Gastroesophageal sphincter (tissue), 3 donors: ENCODE measurements around the gene RGS5.

ENCODE experiments used
- CTCF ChIP-seq, 4 experiments: fragments of 200-600 bp in 2 of 4; fragments of 450-650 bp in 2 of 4; sonication (generic) in 1 of 4; IDR thresholded peaks; one replicate each; pipeline ENCODE4 v1.5.1; 2017 to 2019; ENCODE audit warnings: antibody characterized with exemption in 4 of 4, mild to moderate bottlenecking in 2 of 4, moderate library complexity in 2 of 4
- EP300 ChIP-seq: sonication (generic); formaldehyde crosslinking; IDR thresholded peaks from one replicate; pipeline ENCODE4 v1.6.1; 2017; ENCODE audit warnings: antibody characterized with exemption, mild to moderate bottlenecking
- POLR2A ChIP-seq, 2 donors: fragments of 450-650 bp; IDR thresholded peaks; one replicate each; pipeline ENCODE4 v1.6.1; 2017; ENCODE audit warnings: antibody characterized with exemption in 2 of 2, mild to moderate bottlenecking in 2 of 2, moderate library complexity in 1 of 2

GRCh38 chr1:163182330-163182949 is 20.3 kb downstream of the RGS5 start:
- TF ChIP-seq CTCF (IDR thresholded peaks at IDR 0.05) (no peak), EP300 (no peak), POLR2A (IDR thresholded peaks at IDR 0.05) (no peak)
